Left lobe of liver (tissue), 2 donors: Measurements from ENCODE around the gene GPR171. TPM values are rescaled to one million over a fixed set of nuclear protein-coding genes. Genes with fewer than 3 reads are reported as not detected.
"Not testable (repeated sequence)": the region's sequence is repeated elsewhere in the genome, so short reads cannot be mapped to it uniquely, and the experiment has no call there.

Experiments
- ATAC-seq: fragments of 200-7000 bp; cut with Tn5 transposase; one replicate; pipeline ENCODE4 v1.9.1; 2020; ENCODE audit warnings: mild to moderate bottlenecking, moderate library complexity
- DNase-seq: peaks from one replicate; pipeline ENCODE4 v3.0.0-alpha.2; 2020; ENCODE audit warnings: low spot score
- total RNA-seq: library from RNA; stranded (reverse); gene quantifications from one replicate; pipeline ENCODE4 v1.2.1, GENCODE V29; 2021
- donor health status: DM: no; HTN: no; CAD: no; lungs with moderate emphysema.
- donor health status: DM: no; HTN: yes; CAD: no.

The GPR171 gene
- total RNA-seq, 1 donor from 2014 or later = 0.73 TPM

DNA sequence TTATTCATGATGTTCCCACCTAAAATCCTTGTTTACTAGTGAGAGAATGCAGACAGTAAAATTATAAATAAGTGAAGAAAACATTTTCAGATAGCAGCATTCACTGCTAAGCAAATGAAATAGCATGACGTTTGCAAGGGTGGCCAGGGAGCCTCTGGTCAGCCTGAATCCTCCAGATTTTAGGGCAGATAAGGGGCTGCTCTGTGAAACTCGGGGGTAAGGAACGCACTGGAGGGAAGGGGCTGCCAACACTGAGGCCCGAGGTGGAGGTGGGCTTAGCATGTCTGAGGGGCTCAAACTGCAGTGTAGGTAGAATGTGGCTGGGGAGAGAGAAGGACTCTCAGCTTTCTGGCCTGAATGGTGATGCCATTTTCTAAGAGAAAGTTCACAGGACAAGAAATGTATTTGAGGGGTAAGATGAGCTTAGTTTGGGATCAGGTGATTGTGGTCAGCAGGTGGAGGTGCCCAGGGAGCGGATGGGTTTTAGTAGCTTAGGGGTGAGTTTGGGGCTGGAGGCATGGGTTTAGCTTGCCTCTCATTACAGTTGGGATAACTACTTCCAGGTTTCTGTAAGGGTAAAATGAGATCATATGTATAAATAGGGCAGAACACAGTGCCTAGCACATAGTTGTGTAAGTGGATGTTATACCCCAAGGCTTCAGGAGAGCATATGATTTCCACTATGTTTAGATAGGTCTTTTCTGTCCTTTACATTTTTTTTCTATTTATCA lies 20.5 kb downstream of the GPR171 start:
- DNase-seq = no peak
- no peak for ATAC-seq

DNA sequence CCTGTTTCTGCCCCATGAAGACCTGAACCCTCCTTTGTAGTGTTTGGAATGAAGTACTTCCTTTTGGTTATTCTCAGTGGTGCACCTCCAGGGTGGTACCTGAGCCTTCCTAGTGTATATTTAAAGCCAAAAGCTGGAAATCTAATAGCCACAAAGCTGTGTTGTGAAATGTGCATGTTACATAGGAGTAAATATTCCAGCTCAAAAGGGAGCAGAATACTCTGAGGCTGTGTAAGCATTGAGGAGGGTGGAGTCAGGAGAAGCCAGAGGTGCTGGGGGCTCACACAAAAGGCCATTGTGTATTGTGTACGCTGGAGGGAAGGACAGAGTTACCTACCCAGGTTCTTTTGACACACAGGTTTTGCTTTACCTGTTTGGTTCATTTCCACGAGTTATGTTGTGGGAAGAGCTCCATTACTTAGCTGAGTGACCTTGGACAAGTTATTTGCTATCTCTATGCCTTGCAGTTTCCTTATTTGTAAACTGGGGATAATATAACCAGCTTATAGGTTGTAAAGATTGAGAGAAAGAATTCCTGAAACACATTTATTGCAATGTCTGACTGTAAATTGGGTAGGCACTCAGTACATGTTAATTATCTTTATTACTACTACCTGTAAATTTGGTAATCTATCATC lies 24.7 kb downstream of the GPR171 start:
- no peak for DNase-seq
- no peak for ATAC-seq

DNA sequence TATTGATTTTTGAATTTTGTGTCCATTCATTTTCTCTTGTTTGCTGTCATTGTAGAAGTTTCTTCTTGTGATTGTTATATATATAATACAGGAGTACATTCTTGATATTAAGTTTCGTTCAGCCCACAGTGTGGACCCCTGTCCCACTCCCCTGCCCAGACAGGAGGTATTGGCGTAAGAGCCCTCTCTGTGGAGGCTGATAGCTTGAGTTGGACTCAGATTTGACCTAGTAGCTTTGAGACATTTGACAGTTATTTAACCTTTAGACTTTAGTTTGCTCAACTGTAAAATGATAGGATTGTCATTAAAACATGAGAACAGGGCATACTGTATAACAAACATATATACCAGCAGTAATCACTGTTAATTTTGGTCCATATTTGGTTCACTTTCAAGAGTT lies 27.1 kb downstream of the GPR171 start:
- DNase-seq (no peak), ATAC-seq (no peak)

GRCh38 chr3:151174351-151174750 lies 28.7 kb downstream of the GPR171 start:
- ATAC-seq (no peak), DNase-seq (no peak)

DNA sequence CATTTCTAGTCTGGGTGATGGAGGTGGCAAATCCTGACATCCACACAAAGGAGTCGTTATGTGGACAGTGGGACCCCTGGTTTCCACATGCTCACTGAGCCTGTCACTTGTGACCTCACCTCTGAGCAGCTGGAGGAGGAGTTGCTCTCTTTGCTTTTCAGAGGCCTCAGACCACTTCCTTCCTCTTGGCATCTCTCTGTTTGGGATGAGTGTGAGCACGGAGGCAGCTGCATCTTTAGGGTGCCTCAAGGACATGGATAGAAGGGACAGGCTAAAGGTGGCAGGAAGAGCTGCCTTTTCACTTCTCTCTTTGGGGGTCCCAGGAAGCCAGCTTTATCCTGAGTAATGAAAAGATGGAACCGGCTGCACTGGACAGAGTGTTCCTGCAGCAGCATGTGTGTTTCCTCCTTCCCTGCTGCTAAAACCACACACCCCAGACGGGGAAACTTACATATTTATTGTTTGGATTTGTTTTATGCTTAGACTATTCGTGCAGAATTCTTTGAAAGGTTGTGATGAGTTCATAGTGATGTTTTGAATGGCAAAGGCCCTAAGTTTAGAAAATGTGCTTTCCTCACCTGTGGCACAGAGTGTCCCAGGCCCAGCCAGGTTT lies 31.8 kb downstream of the GPR171 start:
- ATAC-seq = no peak
- DNase-seq = no peak

GRCh38 chr3:151169948-151170679 lies 32.9 kb downstream of the GPR171 start:
- ATAC-seq = peak; percentile 42

GRCh38 chr3:151169262-151169947 lies 33.6 kb downstream of the GPR171 start:
- no peak for DNase-seq
- no peak for ATAC-seq

More at GRCh38 chr3:151169948-151170679, 32.9 kb downstream of the GPR171 start:
- not testable (repeated sequence) for DNase-seq

- ATAC-seq = peak; percentile 99
- DNase-seq = peak; percentile 83
Observed at GRCh38 chr3:151168269-151169094, 34.5 kb downstream of the GPR171 start.

DNA sequence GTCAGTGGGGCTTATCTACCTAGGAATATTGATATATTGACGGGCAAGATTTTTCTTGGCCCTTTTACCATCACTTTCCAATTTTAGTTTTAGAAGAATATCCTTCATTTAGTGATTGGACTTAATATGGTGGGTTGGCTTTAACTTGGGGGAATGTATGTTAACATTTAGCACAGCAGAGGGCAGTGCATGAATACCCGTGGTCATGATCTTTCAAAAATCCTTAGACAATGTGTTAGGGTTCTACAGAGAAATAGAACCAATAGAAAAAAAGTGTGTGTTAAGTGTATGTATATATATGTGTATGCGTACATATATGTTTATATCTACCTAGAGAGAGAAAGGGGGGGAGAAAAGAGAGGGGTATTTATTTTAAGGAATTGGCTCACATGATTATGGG lies 36.9 kb downstream of the GPR171 start:
- DNase-seq (no peak), ATAC-seq (no peak)

DNA sequence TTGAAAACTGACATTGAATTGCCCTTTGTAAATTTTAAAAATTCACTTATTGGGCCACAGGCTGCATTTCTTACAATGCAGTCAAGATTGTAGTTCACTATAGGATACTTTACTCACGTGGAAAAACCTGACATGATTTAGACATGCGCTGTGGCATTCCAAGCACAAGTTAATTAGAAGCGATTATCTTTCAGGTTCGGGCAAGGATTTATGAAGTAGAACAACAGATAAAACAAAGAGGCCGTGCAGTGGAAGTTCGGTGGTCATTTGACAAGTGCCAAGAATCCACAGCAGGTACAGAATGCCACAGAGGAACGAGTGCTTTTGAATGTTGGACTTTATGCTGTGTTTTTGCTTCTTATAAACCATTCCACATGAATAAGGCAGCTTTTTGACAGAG lies 37.8 kb downstream of the GPR171 start:
- no peak for DNase-seq
- ATAC-seq = no peak

- DNase-seq (no peak), ATAC-seq (no peak)
Observed at GRCh38 chr3:151159806-151160205, 43.2 kb downstream of the GPR171 start.

- no peak for DNase-seq
- peak; percentile 97 for ATAC-seq
Observed at GRCh38 chr3:151156618-151157216, 46.3 kb downstream of the GPR171 start.

DNA sequence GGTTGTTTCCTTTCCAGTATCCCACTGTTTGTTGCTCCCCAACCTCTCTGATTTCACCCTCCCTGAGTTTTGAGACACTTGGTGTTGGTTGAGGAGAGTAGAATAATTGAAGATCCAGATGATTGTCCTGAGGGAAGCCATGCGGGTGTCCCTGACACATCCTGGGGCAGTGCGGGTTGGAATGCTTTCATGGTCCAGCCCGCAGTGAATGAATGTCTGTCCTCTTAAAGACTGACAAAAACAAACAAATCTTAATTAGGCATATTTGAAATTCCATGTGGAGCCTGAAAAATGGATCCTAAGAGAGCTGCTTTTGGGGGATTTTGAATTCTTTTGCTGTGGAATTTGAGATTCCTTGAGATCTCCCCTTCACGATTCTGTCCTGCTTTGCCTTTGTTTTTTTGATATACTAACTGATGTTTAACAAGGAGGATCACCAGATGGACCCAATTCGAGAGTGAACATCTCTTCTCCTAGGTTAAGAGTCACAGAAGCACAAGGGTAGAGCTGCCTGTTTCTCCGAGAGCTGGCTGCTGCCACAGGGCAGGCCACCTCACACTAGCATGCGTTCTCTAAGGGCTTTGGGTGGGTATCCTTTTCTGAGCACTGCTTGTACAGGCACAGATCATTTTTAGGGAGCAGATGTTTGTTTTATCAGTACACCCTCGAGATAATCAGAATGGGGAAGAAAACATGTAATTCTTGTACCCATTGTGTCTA lies 47.4 kb downstream of the GPR171 start:
- ATAC-seq (no peak), DNase-seq (no peak)

DNA sequence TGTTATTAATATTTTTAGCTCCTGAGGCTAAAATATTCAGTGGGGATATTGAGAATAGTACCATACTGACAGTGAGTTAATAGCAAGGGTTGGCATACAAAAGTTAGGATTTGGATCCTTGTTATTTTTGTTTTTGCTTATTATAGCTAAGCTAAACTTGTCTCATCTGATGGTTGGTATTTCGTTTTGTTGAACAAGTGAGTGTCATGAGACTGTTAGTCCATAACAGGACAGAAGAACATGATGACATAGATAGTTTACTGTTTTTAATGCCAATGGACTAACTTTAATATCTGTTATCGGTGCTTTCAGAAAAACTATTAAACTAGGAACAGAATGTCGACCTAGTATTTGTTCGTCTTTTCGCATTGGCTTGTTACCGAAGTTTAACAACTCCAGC lies 48.5 kb downstream of the GPR171 start:
- no peak for ATAC-seq
- no peak for DNase-seq

- ATAC-seq = no peak
Observed at GRCh38 chr3:151152455-151153079, 50.4 kb downstream of the GPR171 start.

More at GRCh38 chr3:151152455-151153079, 50.4 kb downstream of the GPR171 start:
- DNase-seq = no peak
